H9 (cell line): Measurements from ENCODE around the gene RPL15. TPM values are rescaled to one million over a fixed set of nuclear protein-coding genes. Genes with fewer than 3 reads are reported as not detected.

Source experiments
- DNase-seq: peaks from one replicate; pipeline ENCODE4 v3.0.0-alpha.2; 2017
- H2AFZ ChIP-seq: one replicate; pipeline ENCODE4 v1.6.1; 2013; ENCODE audit warnings: mild to moderate bottlenecking, low read length, control low read depth, moderate library complexity
- H2AK5ac ChIP-seq: 2 replicates; pipeline ENCODE4 v1.6.1; 2013; ENCODE audit warnings: low read length, control low read depth, mixed read lengths; ENCODE audit not compliant: insufficient read length
- H2BK120ac ChIP-seq: one replicate; pipeline ENCODE4 v1.6.1; 2013; ENCODE audit warnings: low read depth, mild to moderate bottlenecking, low read length, control low read depth, inconsistent platforms; ENCODE audit not compliant: poor library complexity, severe bottlenecking
- H2BK12ac ChIP-seq: 2 replicates; pipeline ENCODE4 v1.6.1; 2013; ENCODE audit warnings: low read length, control low read depth, mixed read lengths, low read depth; ENCODE audit not compliant: insufficient read length
- H2BK15ac ChIP-seq: 2 replicates; pipeline ENCODE4 v1.6.1; 2013; ENCODE audit warnings: low read depth, low read length, control low read depth
- H2BK20ac ChIP-seq: one replicate; pipeline ENCODE4 v1.6.1; 2013; ENCODE audit warnings: low read depth, mild to moderate bottlenecking, low read length, control low read depth, inconsistent platforms; ENCODE audit not compliant: poor library complexity, severe bottlenecking
- H2BK5ac ChIP-seq: 2 replicates; pipeline ENCODE4 v1.6.1; 2013; ENCODE audit warnings: low read length, control low read depth, mixed read lengths; ENCODE audit not compliant: insufficient read length
- H3K14ac ChIP-seq: 2 replicates; pipeline ENCODE4 v1.6.1; 2013; ENCODE audit warnings: low read length, control low read depth; ENCODE audit not compliant: insufficient read depth
- H3K18ac ChIP-seq: 2 replicates; pipeline ENCODE4 v1.6.1; 2013; ENCODE audit warnings: low read depth, mild to moderate bottlenecking, mixed read lengths, low read length, control low read depth; ENCODE audit not compliant: insufficient read length
- H3K23ac ChIP-seq: 2 replicates; pipeline ENCODE4 v1.6.1; 2013; ENCODE audit warnings: low read length, control low read depth, mixed read lengths, low read depth; ENCODE audit not compliant: insufficient read length
- H3K23me2 ChIP-seq: 2 replicates; pipeline ENCODE4 v1.6.1; 2013; ENCODE audit warnings: low read depth, mild to moderate bottlenecking, mixed read lengths, low read length, control low read depth; ENCODE audit not compliant: insufficient read length, poor library complexity, severe bottlenecking
- H3K27ac ChIP-seq: 2 replicates; pipeline ENCODE4 v1.5.1; 2013; ENCODE audit warnings: low read length, control low read depth, mixed read lengths, low read depth; ENCODE audit not compliant: insufficient read length
- H3K27me3 ChIP-seq: 2 replicates; pipeline ENCODE4 v1.6.1; 2013; ENCODE audit warnings: low read length, control low read depth, inconsistent platforms; ENCODE audit not compliant: insufficient read depth
- H3K4ac ChIP-seq: 2 replicates; pipeline ENCODE4 v1.6.1; 2013; ENCODE audit warnings: low read depth, mild to moderate bottlenecking, control low read depth, inconsistent platforms, low read length, moderate library complexity
- H3K4me1 ChIP-seq: 2 replicates; pipeline ENCODE4 v1.6.1; 2013; ENCODE audit warnings: low read length, control low read depth, inconsistent platforms; ENCODE audit not compliant: insufficient read depth
- H3K4me2 ChIP-seq: 2 replicates; pipeline ENCODE4 v1.6.1; 2013; ENCODE audit warnings: low read length, control low read depth, mixed read lengths; ENCODE audit not compliant: insufficient read length, insufficient read depth
- H3K56ac ChIP-seq: 2 replicates; pipeline ENCODE4 v1.6.1; 2013; ENCODE audit warnings: low read depth, mild to moderate bottlenecking, mixed read lengths, low read length, control low read depth; ENCODE audit not compliant: insufficient read length
- H3K79me1 ChIP-seq: 2 replicates; pipeline ENCODE4 v1.6.1; 2013; ENCODE audit warnings: low read depth, mild to moderate bottlenecking, moderate library complexity, low read length, control low read depth, inconsistent platforms; ENCODE audit not compliant: insufficient read depth, poor library complexity, severe bottlenecking
- H3K79me2 ChIP-seq: 2 replicates; pipeline ENCODE4 v1.6.1; 2013; ENCODE audit warnings: low read length, control low read depth, inconsistent platforms; ENCODE audit not compliant: insufficient read depth
- H3K9ac ChIP-seq: 2 replicates; pipeline ENCODE4 v1.6.1; 2013; ENCODE audit warnings: low read length, control low read depth, mixed read lengths; ENCODE audit not compliant: insufficient read length; ENCODE audit errors: extremely low read depth
- H3K9me3 ChIP-seq: one replicate; pipeline ENCODE4 v1.6.1; 2013; ENCODE audit warnings: low read depth, low read length, inconsistent platforms; ENCODE audit not compliant: control insufficient read depth
- H3T11ph ChIP-seq: one replicate; pipeline ENCODE4 v1.6.1; 2013; ENCODE audit warnings: mild to moderate bottlenecking, low read length, control low read depth, inconsistent platforms
- H4K20me1 ChIP-seq: one replicate; pipeline ENCODE4 v1.6.1; 2013; ENCODE audit not compliant: control insufficient read depth, insufficient read length, insufficient read depth
- H4K5ac ChIP-seq: 2 replicates; pipeline ENCODE4 v1.6.1; 2013; ENCODE audit warnings: low read depth, mild to moderate bottlenecking, mixed read lengths, low read length, control low read depth; ENCODE audit not compliant: insufficient read length
- H4K8ac ChIP-seq: replicated peaks from 2 replicates; pipeline ENCODE4 v1.6.1; 2013; ENCODE audit warnings: low read length, control low read depth, mixed read lengths, low read depth; ENCODE audit not compliant: insufficient read length
- H4K91ac ChIP-seq: 2 replicates; pipeline ENCODE4 v1.6.1; 2013; ENCODE audit warnings: low read depth, mild to moderate bottlenecking, moderate library complexity, mixed read lengths, low read length, control low read depth; ENCODE audit not compliant: insufficient read length
- H3K27ac Mint-ChIP-seq, 3 experiments: 2 replicates in 2 of 3; 3 replicates in 1 of 3; pipeline ENCODE4 v1.8.0; 2020 to 2021; ENCODE audit warnings: mixed read lengths in 3 of 3, mild to moderate bottlenecking in 1 of 3, moderate library complexity in 1 of 3
- H3K27me3 Mint-ChIP-seq: 2 replicates; pipeline ENCODE4 v1.8.0; 2021; ENCODE audit warnings: low read depth, mild to moderate bottlenecking, moderate library complexity, mixed read lengths
- H3K36me3 Mint-ChIP-seq, 3 experiments: 2 replicates in 2 of 3; 3 replicates in 1 of 3; pipeline ENCODE4 v1.8.0; 2020 to 2021; ENCODE audit warnings: low read depth in 3 of 3, mixed read lengths in 3 of 3; ENCODE audit not compliant: insufficient read depth in 1 of 3
- H3K4me1 Mint-ChIP-seq, 2 experiments: 2 replicates each; pipeline ENCODE4 v1.8.0; 2020; ENCODE audit warnings: mixed read lengths in 2 of 2
- H3K4me3 Mint-ChIP-seq, 2 experiments: 2 replicates in 1 of 2; 3 replicates in 1 of 2; pipeline ENCODE4 v1.8.0; 2020 to 2021; ENCODE audit warnings: mild to moderate bottlenecking in 2 of 2, mixed read lengths in 2 of 2, moderate library complexity in 1 of 2
- H3K9me3 Mint-ChIP-seq, 2 experiments: 2 replicates in 1 of 2; 3 replicates in 1 of 2; pipeline ENCODE4 v1.8.0; 2020; ENCODE audit warnings: mild to moderate bottlenecking in 2 of 2, mixed read lengths in 2 of 2, moderate library complexity in 1 of 2
- CTCF ChIP-seq: fragments of 200-600 bp; sonication (generic); conservative IDR thresholded peaks from 3 replicates; pipeline ENCODE4 v1.8.0; 2021; ENCODE audit warnings: antibody characterized with exemption, mild to moderate bottlenecking
- WGBS: extraction: QIAGEN DNeasy Blood & Tissue Kit; methylation state at CpG from one replicate; pipeline ENCODE4 v1.1.7; 2013; ENCODE audit warnings: missing lambda C conversion rate, low lambda C conversion rate, mixed read lengths; ENCODE audit not compliant: insufficient read length; ENCODE audit errors: extremely low coverage; 5-methylcytosine and 5-hydroxymethylcytosine counted together
- total RNA-seq: library from RNA; stranded (reverse); gene quantifications from 2 replicates; pipeline ENCODE4 v1.2.1, GENCODE V29; 2021

RPL15 gene
- total RNA-seq, 1 experiment from 2014 or later = 2,794 TPM

GRCh38 chr3:23873941-23874340 lies 43.0 kb upstream of the RPL15 start:
- Mint-ChIP-seq H3K4me1 (peaks cover 21 to 23% of the 10 kb centered on the region in 2 experiments), H3K27me3 (no peaks in the 10 kb centered on the region), H3K27ac (peak overlapping the region in 1 of 3 experiments; percentile 33; a peak in 1 of 7 replicates), H3K36me3 (peaks cover 18 to 39% (median 32%) of the 10 kb centered on the region in 3 experiments), H3K4me3 (no peak overlapping the region), H3K9me3 (peaks cover 14 to 20% of the 10 kb centered on the region in 2 experiments)
- no peak overlapping the region for H3K18ac ChIP-seq
- H3T11ph ChIP-seq = no peak overlapping the region
- H2AFZ ChIP-seq = no peak overlapping the region
- H3K4me2 ChIP-seq = no peak overlapping the region
- no peak overlapping the region for H2BK120ac ChIP-seq
- H4K8ac ChIP-seq = no peak overlapping the region
- H3K14ac ChIP-seq = no peak overlapping the region
- H2BK5ac ChIP-seq = no peak overlapping the region
- H3K4me1 ChIP-seq = peaks cover 2% of the 10 kb centered on the region; the same call in 1 of the 2 replicates
- no CpG with 5 or more reads among the region's 2 CpGs for WGBS
- no peak overlapping the region for H3K23ac ChIP-seq
- H3K23me2 ChIP-seq = no peaks in the 10 kb centered on the region
- no peak overlapping the region for H3K9ac ChIP-seq
- no peaks in the 10 kb centered on the region for H3K79me1 ChIP-seq
- no peak overlapping the region for H2BK15ac ChIP-seq
- H4K20me1 ChIP-seq = no peaks in the 10 kb centered on the region
- no peaks in the 10 kb centered on the region for H3K9me3 ChIP-seq
- no peak for TF ChIP-seq CTCF
- H2BK12ac ChIP-seq = no peak overlapping the region
- no peak overlapping the region for H2AK5ac ChIP-seq
- H4K5ac ChIP-seq = no peak overlapping the region
- no peak overlapping the region for H2BK20ac ChIP-seq
- H3K4ac ChIP-seq = no peak overlapping the region
- no peaks in the 10 kb centered on the region for H3K27me3 ChIP-seq
- H4K91ac ChIP-seq = no peak overlapping the region
- no peak overlapping the region for H3K27ac ChIP-seq
- H3K79me2 ChIP-seq = peaks cover 5% of the 10 kb centered on the region; the same call in 1 of the 2 replicates
- DNase-seq = no peak
- no peak overlapping the region for H3K56ac ChIP-seq
